ENCODE measurements around the gene PLCH2. TPM values are rescaled to one million over a fixed set of nuclear protein-coding genes. Genes with fewer than 3 reads are reported as not detected.

Gene PLCH2
- total RNA-seq, 6 experiments from 2014 or later = 0.37 to 4.6 (median 2.3) TPM

- no peak overlapping the region for H3K4me3 ChIP-seq
- no peaks in the 10 kb centered on the region for H3K9me3 ChIP-seq
- intact Hi-C loops (cut with DNase I) = no loop called here
- no peaks in the 10 kb centered on the region for H3K36me3 ChIP-seq
- no CpG with 5 or more reads among the region's 26 CpGs for WGBS (ENCODE audit: insufficient coverage, low coverage, low lambda C conversion rate, missing lambda C conversion rate)
- no peaks in the 10 kb centered on the region for H3K27me3 ChIP-seq
- no peak overlapping the region for H3K27ac ChIP-seq
- peaks cover 0 to 22% (median 8%) of the 10 kb centered on the region in 4 donors for H3K4me1 ChIP-seq
- DNase-seq (no peak), ATAC-seq (no peak)
- TF ChIP-seq CTCF (IDR thresholded peaks at IDR 0.05) (no peak), POLR2A (IDR thresholded peaks at IDR 0.05) (no peak)
Measured at GRCh38 chr1:2543543-2544092, 67.5 kb downstream of the PLCH2 start.

- WGBS (ENCODE audit: insufficient coverage, low coverage, low lambda C conversion rate, missing lambda C conversion rate) = 0% methylated on average over 1 of the region's 26 CpGs
- no peak overlapping the region for H3K27ac ChIP-seq
- ATAC-seq (no peak), DNase-seq (no peak)
- H3K4me1 ChIP-seq = peaks cover 0 to 28% (median 13%) of the 10 kb centered on the region in 4 donors
- no peak overlapping the region for H3K4me3 ChIP-seq
- intact Hi-C loops (cut with DNase I) = no loop called here
- TF ChIP-seq POLR2A (IDR thresholded peaks at IDR 0.05) = no peak
- TF ChIP-seq CTCF (IDR thresholded peaks at IDR 0.05) = no peak
- H3K27me3 ChIP-seq = no peaks in the 10 kb centered on the region
- no peaks in the 10 kb centered on the region for H3K36me3 ChIP-seq
- H3K9me3 ChIP-seq = no peaks in the 10 kb centered on the region
Measured at GRCh38 chr1:2544093-2544874, 68.2 kb downstream of the PLCH2 start.

- WGBS (ENCODE audit: insufficient coverage, low coverage, low lambda C conversion rate, missing lambda C conversion rate) = 58% methylated on average over 7 of the region's 19 CpGs
- H3K4me3 ChIP-seq = no peak overlapping the region
Measured at GRCh38 chr1:2544875-2545640, 69.0 kb downstream of the PLCH2 start.

More at GRCh38 chr1:2544875-2545640, 69.0 kb downstream of the PLCH2 start:
- H3K4me1 ChIP-seq = peaks cover 0 to 29% (median 14%) of the 10 kb centered on the region in 4 donors
- TF ChIP-seq POLR2A (IDR thresholded peaks at IDR 0.05) (no peak), CTCF (IDR thresholded peaks at IDR 0.05) (no peak)
- H3K9me3 ChIP-seq = no peaks in the 10 kb centered on the region
- intact Hi-C loops (cut with DNase I) = loop anchor here in 1 of 2 donors (5.0 kb wide), 1 partner anchor 128 kb away; no protein-coding TSS in a partner anchor
- DNase-seq (no peak), ATAC-seq (no peak)
- H3K27ac ChIP-seq = no peak overlapping the region
- no peaks in the 10 kb centered on the region for H3K27me3 ChIP-seq
- no peaks in the 10 kb centered on the region for H3K36me3 ChIP-seq

All from right lobe of liver (tissue), 6 donors.